Right forelimb (tissue), 1 donor: Measurements from ENCODE around the gene CRYAB.
"Not testable (repeated sequence)": the region's sequence is repeated elsewhere in the genome, so short reads cannot be mapped to it uniquely, and the experiment has no call there.

Source experiments
- DNase-seq: peaks from one replicate; pipeline ENCODE4 v3.0.0-alpha.2; 2018

Gene CRYAB

GRCh38 chr11:111906680-111907079, 4.9 kb downstream of the CRYAB start:
- no peak for DNase-seq

- DNase-seq = no peak
Observed at GRCh38 chr11:111905411-111905810, 6.2 kb downstream of the CRYAB start.

- DNase-seq = no peak
Observed at GRCh38 chr11:111886844-111887243, 24.7 kb downstream of the CRYAB start.

- DNase-seq = no peak
Observed at GRCh38 chr11:111886032-111886431, 25.5 kb downstream of the CRYAB start.

- DNase-seq = not testable (repeated sequence)
Observed at GRCh38 chr11:111885053-111885452, 26.5 kb downstream of the CRYAB start.

- DNase-seq = no peak
Observed at GRCh38 chr11:111882202-111882601, 29.4 kb downstream of the CRYAB start.

GRCh38 chr11:111879637-111879960, 32.0 kb downstream of the CRYAB start:
- DNase-seq = no peak

GRCh38 chr11:111878849-111879636, 32.5 kb downstream of the CRYAB start, which contains the start of the genes CFAP68 and FDXACB1:
CFAP68 (plus strand) TSS chr11:111879541; CDS start chr11:111879561, 20 bp downstream.
FDXACB1 (minus strand) TSS chr11:111879165; CDS start chr11:111879132, 33 bp downstream.
- peak; percentile 97 for DNase-seq

GRCh38 chr11:111878385-111878848, 33.2 kb downstream of the CRYAB start:
- DNase-seq = no peak

- DNase-seq = no peak
Observed at GRCh38 chr11:111871693-111872161, 39.8 kb downstream of the CRYAB start.

GRCh38 chr11:111870886-111871692, 40.5 kb downstream of the CRYAB start, which contains the start of gene ALG9:
ALG9 (minus strand) TSS chr11:111871581; CDS start chr11:111871482, 99 bp downstream.
- peak; percentile 93 for DNase-seq

GRCh38 chr11:111870522-111870885, 41.1 kb downstream of the CRYAB start:
- DNase-seq = no peak

- DNase-seq = no peak
Observed at GRCh38 chr11:111870113-111870512, 41.5 kb downstream of the CRYAB start.

GRCh38 chr11:111860257-111860656, 51.3 kb downstream of the CRYAB start:
- no peak for DNase-seq
